Liver (tissue), 9 donors: ENCODE measurements around the gene NEAT1. TPM values are rescaled to one million over a fixed set of nuclear protein-coding genes. Genes with fewer than 3 reads are reported as not detected.

Experiments
- DNase-seq: peaks from one replicate; pipeline ENCODE4 v3.0.0-alpha.2; 2017; ENCODE audit warnings: low spot score
- H3K27ac ChIP-seq, 2 donors: one replicate each; pipeline ENCODE4 v1.7.0; 2013; ENCODE audit warnings: inconsistent platforms in 2 of 2, low read length in 2 of 2, control low read depth in 1 of 2, low read depth in 1 of 2, mild to moderate bottlenecking in 1 of 2
- H3K27me3 ChIP-seq, 4 donors: one replicate each; pipeline versions ENCODE4 v1.6.1 to v1.7.0; 2013; ENCODE audit warnings: low read length in 3 of 4, inconsistent platforms in 1 of 4, mild to moderate bottlenecking in 1 of 4, moderate library complexity in 1 of 4; ENCODE audit not compliant: control insufficient read depth in 4 of 4, insufficient read depth in 4 of 4
- H3K36me3 ChIP-seq, 4 donors: one replicate each; pipeline versions ENCODE4 v1.6.1 to v1.7.0; 2013; ENCODE audit warnings: low read length in 3 of 4, mild to moderate bottlenecking in 3 of 4, low read depth in 1 of 4, moderate library complexity in 1 of 4; ENCODE audit not compliant: control insufficient read depth in 4 of 4, insufficient read depth in 3 of 4
- H3K4me1 ChIP-seq, 4 donors: one replicate each; pipeline versions ENCODE4 v1.6.1 to v1.7.0; 2013; ENCODE audit warnings: low read length in 3 of 4, mild to moderate bottlenecking in 3 of 4, moderate library complexity in 1 of 4; ENCODE audit not compliant: control insufficient read depth in 4 of 4, insufficient read depth in 4 of 4
- H3K4me3 ChIP-seq, 3 donors: one replicate each; pipeline versions ENCODE4 v1.6.1 to v1.7.0; 2013; ENCODE audit warnings: low read length in 3 of 3, control low read depth in 1 of 3, low read depth in 1 of 3, mild to moderate bottlenecking in 1 of 3
- H3K9ac ChIP-seq, 2 donors: one replicate each; pipeline ENCODE4 v1.7.0; 2013; ENCODE audit warnings: low read length in 2 of 2, mild to moderate bottlenecking in 2 of 2, moderate library complexity in 2 of 2, control low read depth in 1 of 2, low read depth in 1 of 2
- H3K9me3 ChIP-seq, 4 donors: one replicate each; pipeline versions ENCODE4 v1.6.1 to v1.7.0; 2013; ENCODE audit warnings: low read length in 3 of 4; ENCODE audit not compliant: control insufficient read depth in 4 of 4
- CTCF ChIP-seq: fragments of 150-350 bp; IDR thresholded peaks from 2 replicates; pipeline ENCODE4 v1.5.1; 2017; ENCODE audit warnings: improper control_type of control experiment, low read depth, low read length; ENCODE audit not compliant: missing input control
- EGR1 ChIP-seq, 2 donors: IDR thresholded peaks; 2 replicates each; pipeline ENCODE4 v1.6.1; 2016 to 2018; ENCODE audit warnings: antibody characterized with exemption in 2 of 2, low read depth in 2 of 2
- FOXA1 ChIP-seq: IDR thresholded peaks from 2 replicates; pipeline ENCODE4 v1.6.1; 2016; ENCODE audit warnings: antibody characterized with exemption
- FOXA2 ChIP-seq: IDR thresholded peaks from 2 replicates; pipeline ENCODE4 v1.6.1; 2016; ENCODE audit warnings: antibody characterized with exemption
- GABPA ChIP-seq, 2 donors: IDR thresholded peaks in 1 of 2; conservative IDR thresholded peaks in 1 of 2; 2 replicates each; pipeline ENCODE4 v1.6.1; 2016; ENCODE audit warnings: antibody characterized with exemption in 2 of 2, mild to moderate bottlenecking in 1 of 2, moderate library complexity in 1 of 2
- HNF4A ChIP-seq, 2 donors: conservative IDR thresholded peaks; 2 replicates each; pipeline ENCODE4 v1.6.1; 2016; ENCODE audit warnings: antibody characterized with exemption in 2 of 2, mild to moderate bottlenecking in 2 of 2
- HNF4G ChIP-seq: IDR thresholded peaks from 2 replicates; pipeline ENCODE4 v1.6.1; 2016; ENCODE audit warnings: antibody characterized with exemption
- JUND ChIP-seq, 2 donors: IDR thresholded peaks; 2 replicates each; pipeline ENCODE4 v1.6.1; 2016; ENCODE audit warnings: antibody characterized with exemption in 2 of 2
- NR2F2 ChIP-seq: IDR thresholded peaks from 2 replicates; pipeline ENCODE4 v1.6.1; 2016; ENCODE audit warnings: antibody characterized with exemption
- RAD21 ChIP-seq, 2 donors: IDR thresholded peaks; 2 replicates each; pipeline ENCODE4 v1.6.1; 2016; ENCODE audit warnings: antibody characterized with exemption in 2 of 2, mild to moderate bottlenecking in 2 of 2
- REST ChIP-seq: IDR thresholded peaks from 2 replicates; pipeline ENCODE4 v1.6.1; 2016; ENCODE audit warnings: antibody characterized with exemption, mild to moderate bottlenecking
- RXRA ChIP-seq, 2 donors: IDR thresholded peaks; 2 replicates each; pipeline ENCODE4 v1.6.1; 2017 to 2018; ENCODE audit warnings: antibody characterized with exemption in 2 of 2, mild to moderate bottlenecking in 1 of 2
- SP1 ChIP-seq: IDR thresholded peaks from 2 replicates; pipeline ENCODE4 v1.6.1; 2018; ENCODE audit warnings: antibody characterized with exemption, mild to moderate bottlenecking
- TAF1 ChIP-seq: conservative IDR thresholded peaks from 2 replicates; pipeline ENCODE4 v1.6.1; 2016; ENCODE audit warnings: antibody characterized with exemption, mild to moderate bottlenecking
- YY1 ChIP-seq: IDR thresholded peaks from 2 replicates; pipeline ENCODE4 v1.6.1; 2016; ENCODE audit warnings: antibody characterized with exemption, mild to moderate bottlenecking
- WGBS: extraction: QIAGEN DNeasy Blood & Tissue Kit; methylation state at CpG from one replicate; pipeline ENCODE4 v1.1.7; 2013; 5-methylcytosine and 5-hydroxymethylcytosine counted together
- polyA plus RNA-seq, 2 donors: library from polyadenylated mRNA; stranded (reverse) in 1 of 2; unstranded in 1 of 2; fragments of 200-250 nt in 1 of 2; fragments of >200 nt in 1 of 2; fragmentation: Nextera tagmentation in 1 of 2; extraction: Ambion mirVana in 1 of 2; gene quantifications; one replicate each; pipeline versions ENCODE4 v1.2.1 to v1.2.3, GENCODE V29; 2013 to 2015
- total RNA-seq, 2 donors: library from RNA; depleted of rRNA; stranded (reverse); fragments of >200 nt; gene quantifications; one replicate each; pipeline ENCODE4 v1.2.3, GENCODE V29; 2014
- TF ChIP-seq, protein P1 (sequence below): IDR thresholded peaks from 2 replicates; pipeline ENCODE4 v1.6.1; 2016; ENCODE audit warnings: antibody characterized with exemption
- TF ChIP-seq, protein P2 (sequence below): IDR thresholded peaks from 2 replicates; pipeline ENCODE4 v1.6.1; 2016; ENCODE audit warnings: antibody characterized with exemption
- TF ChIP-seq, protein P3 (sequence below): IDR thresholded peaks from 2 replicates; pipeline ENCODE4 v1.6.1; 2016; ENCODE audit warnings: antibody characterized with exemption
- donor health status: healthy.
- donor health status: healthy.
- donor health status: healthy.
- donor health status: healthy.
- donor health status: healthy.

The NEAT1 gene
- total and polyA plus RNA-seq, 4 donors, result 29.6 to 1,968 (median 80.8) TPM

GRCh38 chr11:65454311-65454695 is 31.7 kb downstream of the NEAT1 start:
- WGBS, result 86% methylated on average over 10 of the region's 10 CpGs
- Histone ChIP-seq H3K9ac (no peak overlapping the region), H3K4me3 (peak overlapping the region in 1 of 3 donors; percentile 43), H3K27ac (peak overlapping the region in 1 of 2 donors; percentile 77), H3K27me3 (no peaks in the 10 kb centered on the region), H3K9me3 (no peaks in the 10 kb centered on the region), H3K4me1 (peaks cover 0 to 10% (median 4%) of the 10 kb centered on the region in 4 donors), H3K36me3 (no peaks in the 10 kb centered on the region)
- DNase-seq, result no peak
- no peak for TF ChIP-seq RAD21 (IDR thresholded peaks at IDR 0.05)
- no peak for TF ChIP-seq EGR1 (IDR thresholded peaks at IDR 0.05; ENCODE audit: low read depth in 2 of 2)
- no peak for TF ChIP-seq RXRA (IDR thresholded peaks at IDR 0.05)
- TF ChIP-seq SP1, result no peak
- TF ChIP-seq NR2F2, result no peak
- TF ChIP-seq GABPA (IDR thresholded peaks at IDR 0.05 in 1 of 2, conservative IDR thresholded peaks at IDR 0.05 in 1 of 2), result no peak
- TF ChIP-seq YY1, result no peak
- TF ChIP-seq HNF4A (conservative IDR thresholded peaks at IDR 0.05), result no peak
- TF ChIP-seq, protein P1, sequence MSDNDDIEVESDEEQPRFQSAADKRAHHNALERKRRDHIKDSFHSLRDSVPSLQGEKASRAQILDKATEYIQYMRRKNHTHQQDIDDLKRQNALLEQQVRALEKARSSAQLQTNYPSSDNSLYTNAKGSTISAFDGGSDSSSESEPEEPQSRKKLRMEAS, result no peak
- TF ChIP-seq, protein P2, sequence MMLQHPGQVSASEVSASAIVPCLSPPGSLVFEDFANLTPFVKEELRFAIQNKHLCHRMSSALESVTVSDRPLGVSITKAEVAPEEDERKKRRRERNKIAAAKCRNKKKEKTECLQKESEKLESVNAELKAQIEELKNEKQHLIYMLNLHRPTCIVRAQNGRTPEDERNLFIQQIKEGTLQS, result no peak
- no peak for TF ChIP-seq CTCF
- TF ChIP-seq, protein P3, sequence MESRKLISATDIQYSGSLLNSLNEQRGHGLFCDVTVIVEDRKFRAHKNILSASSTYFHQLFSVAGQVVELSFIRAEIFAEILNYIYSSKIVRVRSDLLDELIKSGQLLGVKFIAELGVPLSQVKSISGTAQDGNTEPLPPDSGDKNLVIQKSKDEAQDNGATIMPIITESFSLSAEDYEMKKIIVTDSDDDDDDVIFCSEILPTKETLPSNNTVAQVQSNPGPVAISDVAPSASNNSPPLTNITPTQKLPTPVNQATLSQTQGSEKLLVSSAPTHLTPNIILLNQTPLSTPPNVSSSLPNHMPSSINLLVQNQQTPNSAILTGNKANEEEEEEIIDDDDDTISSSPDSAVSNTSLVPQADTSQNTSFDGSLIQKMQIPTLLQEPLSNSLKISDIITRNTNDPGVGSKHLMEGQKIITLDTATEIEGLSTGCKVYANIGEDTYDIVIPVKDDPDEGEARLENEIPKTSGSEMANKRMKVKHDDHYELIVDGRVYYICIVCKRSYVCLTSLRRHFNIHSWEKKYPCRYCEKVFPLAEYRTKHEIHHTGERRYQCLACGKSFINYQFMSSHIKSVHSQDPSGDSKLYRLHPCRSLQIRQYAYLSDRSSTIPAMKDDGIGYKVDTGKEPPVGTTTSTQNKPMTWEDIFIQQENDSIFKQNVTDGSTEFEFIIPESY, result no peak
- no peak for TF ChIP-seq FOXA2
- no peak for TF ChIP-seq TAF1
- TF ChIP-seq JUND (IDR thresholded peaks at IDR 0.05), result no peak
- TF ChIP-seq REST, result no peak
- TF ChIP-seq HNF4G, result no peak
- TF ChIP-seq FOXA1, result no peak
